Measurements from ENCODE around the gene TAF13.

TAF13 gene

GRCh38 chr1:109096120-109096519 is 20.3 kb upstream of the TAF13 start:
- Histone ChIP-seq H3K9ac (ENCODE audit: low read length) (no peak overlapping the region), H2BK15ac (replicated peaks; ENCODE audit: low read depth) (no peak overlapping the region), H3K4me1 (ENCODE audit: control insufficient read depth, low read depth, low read length) (peaks cover 2% of the 10 kb centered on the region), H3K23ac (ENCODE audit: low read length) (no peak overlapping the region), H3K27me3 (ENCODE audit: insufficient read depth, low read length, poor library complexity) (no peaks in the 10 kb centered on the region), H4K8ac (ENCODE audit: low read depth, low read length) (no peak overlapping the region), H3K27ac (ENCODE audit: low read depth, low read length) (no peak overlapping the region), H2BK120ac (ENCODE audit: low read depth, low read length) (no peak overlapping the region), H3K56ac (ENCODE audit: low read length) (no peak overlapping the region), H3K4me2 (ENCODE audit: low read length) (no peak overlapping the region), H4K5ac (ENCODE audit: low read length) (no peak overlapping the region), H3K18ac (ENCODE audit: low read length) (no peak overlapping the region), H3K79me2 (ENCODE audit: control insufficient read depth, insufficient read depth, low read length) (peaks cover 13% of the 10 kb centered on the region), H3K36me3 (ENCODE audit: control insufficient read depth, insufficient read depth, low read length) (no peaks in the 10 kb centered on the region), H2BK5ac (ENCODE audit: low read length) (no peak overlapping the region), H2AK5ac (ENCODE audit: low read length) (no peak overlapping the region), H3K4me3 (ENCODE audit: low read length) (no peak overlapping the region), H3K4ac (ENCODE audit: low read depth, low read length) (no peak overlapping the region), H3K79me1 (ENCODE audit: low read length) (peaks cover 4% of the 10 kb centered on the region)
- no CpG with 5 or more reads among the region's 1 CpG for WGBS (ENCODE audit: extremely low coverage, insufficient coverage, low lambda C conversion rate)
- no peak for DNase-seq

- H3K27me3 ChIP-seq (ENCODE audit: insufficient read depth, low read length, poor library complexity) = no peaks in the 10 kb centered on the region
Measured at GRCh38 chr1:109095631-109096030, 19.8 kb upstream of the TAF13 start.

GRCh38 chr1:109094871-109095270 is 19.1 kb upstream of the TAF13 start:
- no peak overlapping the region for H3K4me3 ChIP-seq (ENCODE audit: low read length)
- H2BK120ac ChIP-seq (ENCODE audit: low read depth, low read length) = no peak overlapping the region
- no peak overlapping the region for H3K4me2 ChIP-seq (ENCODE audit: low read length)
- no peak overlapping the region for H2BK5ac ChIP-seq (ENCODE audit: low read length)
- H2BK15ac ChIP-seq (replicated peaks; ENCODE audit: low read depth) = no peak overlapping the region
- H3K79me1 ChIP-seq (ENCODE audit: low read length) = peaks cover 4% of the 10 kb centered on the region
- H3K79me2 ChIP-seq (ENCODE audit: control insufficient read depth, insufficient read depth, low read length) = peaks cover 2% of the 10 kb centered on the region
- no peak overlapping the region for H4K5ac ChIP-seq (ENCODE audit: low read length)
- H3K27ac ChIP-seq (ENCODE audit: low read depth, low read length) = no peak overlapping the region
- H3K56ac ChIP-seq (ENCODE audit: low read length) = no peak overlapping the region
- no peak overlapping the region for H3K23ac ChIP-seq (ENCODE audit: low read length)
- no peak overlapping the region for H4K8ac ChIP-seq (ENCODE audit: low read depth, low read length)
- H3K9ac ChIP-seq (ENCODE audit: low read length) = no peak overlapping the region
- DNase-seq = no peak
- H3K18ac ChIP-seq (ENCODE audit: low read length) = no peak overlapping the region
- no peak overlapping the region for H3K4ac ChIP-seq (ENCODE audit: low read depth, low read length)
- peaks cover 2% of the 10 kb centered on the region for H3K4me1 ChIP-seq (ENCODE audit: control insufficient read depth, low read depth, low read length)
- no peak overlapping the region for H2AK5ac ChIP-seq (ENCODE audit: low read length)
- H3K36me3 ChIP-seq (ENCODE audit: control insufficient read depth, insufficient read depth, low read length) = no peaks in the 10 kb centered on the region
- no peaks in the 10 kb centered on the region for H3K27me3 ChIP-seq (ENCODE audit: insufficient read depth, low read length, poor library complexity)
- WGBS (ENCODE audit: extremely low coverage, insufficient coverage, low lambda C conversion rate) = no CpG with 5 or more reads among the region's 1 CpG

More at GRCh38 chr1:109095631-109096030, 19.8 kb upstream of the TAF13 start:
- Histone ChIP-seq H3K4me1 (ENCODE audit: control insufficient read depth, low read depth, low read length) (peaks cover 2% of the 10 kb centered on the region), H2AK5ac (ENCODE audit: low read length) (no peak overlapping the region), H3K18ac (ENCODE audit: low read length) (no peak overlapping the region), H3K56ac (ENCODE audit: low read length) (no peak overlapping the region), H3K4ac (ENCODE audit: low read depth, low read length) (no peak overlapping the region), H2BK15ac (replicated peaks; ENCODE audit: low read depth) (no peak overlapping the region), H3K9ac (ENCODE audit: low read length) (no peak overlapping the region), H3K23ac (ENCODE audit: low read length) (no peak overlapping the region), H3K79me2 (ENCODE audit: control insufficient read depth, insufficient read depth, low read length) (peaks cover 8% of the 10 kb centered on the region), H3K4me2 (ENCODE audit: low read length) (no peak overlapping the region), H3K4me3 (ENCODE audit: low read length) (no peak overlapping the region), H2BK120ac (ENCODE audit: low read depth, low read length) (no peak overlapping the region), H3K79me1 (ENCODE audit: low read length) (peaks cover 4% of the 10 kb centered on the region), H4K8ac (ENCODE audit: low read depth, low read length) (no peak overlapping the region), H3K36me3 (ENCODE audit: control insufficient read depth, insufficient read depth, low read length) (no peaks in the 10 kb centered on the region), H4K5ac (ENCODE audit: low read length) (no peak overlapping the region), H2BK5ac (ENCODE audit: low read length) (no peak overlapping the region), H3K27ac (ENCODE audit: low read depth, low read length) (no peak overlapping the region)
- WGBS (ENCODE audit: extremely low coverage, insufficient coverage, low lambda C conversion rate) = no CpG with 5 or more reads among the region's 1 CpG
- no peak for DNase-seq

GRCh38 chr1:109094377-109094803 is 18.6 kb upstream of the TAF13 start:
- Histone ChIP-seq H2BK120ac (ENCODE audit: low read depth, low read length) (no peak overlapping the region), H3K79me2 (ENCODE audit: control insufficient read depth, insufficient read depth, low read length) (peaks cover 2% of the 10 kb centered on the region), H3K4me1 (ENCODE audit: control insufficient read depth, low read depth, low read length) (peaks cover 2% of the 10 kb centered on the region), H4K5ac (ENCODE audit: low read length) (no peak overlapping the region), H2AK5ac (ENCODE audit: low read length) (no peak overlapping the region), H3K9ac (ENCODE audit: low read length) (no peak overlapping the region), H3K27ac (ENCODE audit: low read depth, low read length) (no peak overlapping the region), H3K36me3 (ENCODE audit: control insufficient read depth, insufficient read depth, low read length) (no peaks in the 10 kb centered on the region), H3K23ac (ENCODE audit: low read length) (no peak overlapping the region), H3K79me1 (ENCODE audit: low read length) (peaks cover 4% of the 10 kb centered on the region), H3K18ac (ENCODE audit: low read length) (no peak overlapping the region), H3K27me3 (ENCODE audit: insufficient read depth, low read length, poor library complexity) (no peaks in the 10 kb centered on the region), H2BK15ac (replicated peaks; ENCODE audit: low read depth) (no peak overlapping the region), H3K4me2 (ENCODE audit: low read length) (no peak overlapping the region), H3K4me3 (ENCODE audit: low read length) (no peak overlapping the region), H3K56ac (ENCODE audit: low read length) (no peak overlapping the region), H2BK5ac (ENCODE audit: low read length) (no peak overlapping the region), H4K8ac (ENCODE audit: low read depth, low read length) (no peak overlapping the region), H3K4ac (ENCODE audit: low read depth, low read length) (no peak overlapping the region)
- WGBS (ENCODE audit: extremely low coverage, insufficient coverage, low lambda C conversion rate) = no CpG with 5 or more reads among the region's 7 CpGs
- no peak for DNase-seq

- H3K4ac ChIP-seq (ENCODE audit: low read depth, low read length) = peak overlapping the region; percentile 11
- DNase-seq = no peak
Measured at GRCh38 chr1:109091839-109092193, 16.0 kb upstream of the TAF13 start.

More at GRCh38 chr1:109091839-109092193, 16.0 kb upstream of the TAF13 start:
- Histone ChIP-seq H3K23ac (ENCODE audit: low read length) (no peak overlapping the region), H2BK15ac (replicated peaks; ENCODE audit: low read depth) (no peak overlapping the region), H2BK120ac (ENCODE audit: low read depth, low read length) (no peak overlapping the region), H3K4me3 (ENCODE audit: low read length) (no peak overlapping the region), H3K18ac (ENCODE audit: low read length) (no peak overlapping the region), H2BK5ac (ENCODE audit: low read length) (no peak overlapping the region), H3K27ac (ENCODE audit: low read depth, low read length) (no peak overlapping the region), H3K9ac (ENCODE audit: low read length) (peak overlapping the region; percentile 88), H3K4me2 (ENCODE audit: low read length) (peak overlapping the region; percentile 58), H3K27me3 (ENCODE audit: insufficient read depth, low read length, poor library complexity) (no peaks in the 10 kb centered on the region), H3K79me2 (ENCODE audit: control insufficient read depth, insufficient read depth, low read length) (peaks cover 2% of the 10 kb centered on the region), H3K79me1 (ENCODE audit: low read length) (peaks cover 4% of the 10 kb centered on the region), H3K4me1 (ENCODE audit: control insufficient read depth, low read depth, low read length) (peaks cover 2% of the 10 kb centered on the region), H4K8ac (ENCODE audit: low read depth, low read length) (no peak overlapping the region), H3K56ac (ENCODE audit: low read length) (peak overlapping the region; percentile 92), H3K36me3 (ENCODE audit: control insufficient read depth, insufficient read depth, low read length) (no peaks in the 10 kb centered on the region), H2AK5ac (ENCODE audit: low read length) (no peak overlapping the region), H4K5ac (ENCODE audit: low read length) (no peak overlapping the region)
- no CpG with 5 or more reads among the region's 1 CpG for WGBS (ENCODE audit: extremely low coverage, insufficient coverage, low lambda C conversion rate)

Measured in mesendoderm (in vitro differentiated cells).